Hepatocyte (in vitro differentiated cells): ENCODE measurements around the gene KIAA1671. TPM values are rescaled to one million over a fixed set of nuclear protein-coding genes. Genes with fewer than 3 reads are reported as not detected.

ENCODE experiments used
- DNase-seq: peaks from one replicate; pipeline ENCODE4 v3.0.0-alpha.2; 2016; ENCODE audit warnings: low spot score
- H2AFZ ChIP-seq: fragments of 200-600 bp; sonication (generic); 2 replicates; pipeline ENCODE4 v1.6.0; 2016; ENCODE audit warnings: antibody characterized with exemption, mild to moderate bottlenecking
- H3K27ac ChIP-seq: fragments of 200-600 bp; sonication (generic); 2 replicates; pipeline ENCODE4 v1.5.1; 2016; ENCODE audit warnings: mild to moderate bottlenecking
- H3K27me3 ChIP-seq: fragments of 200-600 bp; sonication (generic); 2 replicates; pipeline ENCODE4 v1.6.1; 2016
- H3K36me3 ChIP-seq: fragments of 200-600 bp; sonication (generic); replicated peaks from 2 replicates; pipeline ENCODE4 v1.5.1; 2016; ENCODE audit warnings: low read depth; ENCODE audit not compliant: insufficient read depth
- H3K4me1 ChIP-seq: fragments of 200-600 bp; sonication (generic); 2 replicates; pipeline ENCODE4 v1.5.1; 2016; ENCODE audit warnings: mild to moderate bottlenecking, moderate library complexity; ENCODE audit not compliant: insufficient read depth
- H3K4me2 ChIP-seq: fragments of 200-600 bp; sonication (generic); 2 replicates; pipeline ENCODE4 v1.6.0; 2016
- H3K4me3 ChIP-seq: fragments of 200-600 bp; sonication (generic); 2 replicates; pipeline ENCODE4 v1.5.1; 2016; ENCODE audit warnings: mild to moderate bottlenecking
- H3K79me2 ChIP-seq: fragments of 200-600 bp; sonication (generic); 2 replicates; pipeline ENCODE4 v1.6.0; 2017; ENCODE audit warnings: mild to moderate bottlenecking
- H3K9me2 ChIP-seq: fragments of 200-600 bp; sonication (generic); replicated peaks from 2 replicates; pipeline ENCODE4 v1.6.0; 2017; ENCODE audit warnings: mild to moderate bottlenecking; ENCODE audit not compliant: insufficient read depth
- H3K9me3 ChIP-seq: fragments of 200-600 bp; sonication (generic); 2 replicates; pipeline ENCODE4 v1.5.1; 2016; ENCODE audit warnings: low read depth, mild to moderate bottlenecking
- H4K20me1 ChIP-seq: fragments of 200-600 bp; sonication (generic); 2 replicates; pipeline ENCODE4 v1.6.0; 2016; ENCODE audit warnings: mild to moderate bottlenecking; ENCODE audit not compliant: insufficient read depth, poor library complexity, severe bottlenecking
- EZH2 ChIP-seq: fragments of 200-600 bp; sonication (generic); IDR thresholded peaks from 2 replicates; pipeline ENCODE4 v1.6.1; 2016; ENCODE audit warnings: antibody characterized with exemption, mild to moderate bottlenecking, borderline replicate concordance
- EZH2phosphoT487 ChIP-seq: fragments of 200-600 bp; sonication (generic); IDR thresholded peaks from one replicate; pipeline ENCODE4 v1.6.1; 2018; ENCODE audit warnings: antibody characterized with exemption, mild to moderate bottlenecking, low read depth, moderate library complexity; ENCODE audit not compliant: unreplicated experiment, severe bottlenecking
- WGBS: methylation state at CpG from one replicate; pipeline ENCODE4 v1.1.6; 2016; ENCODE audit warnings: low lambda C conversion rate; ENCODE audit errors: missing lambda C conversion rate; 5-methylcytosine and 5-hydroxymethylcytosine counted together
- polyA plus RNA-seq: library from polyadenylated mRNA; unstranded; fragments of >200 nt; fragmentation: Nextera tagmentation; extraction: Ambion mirVana; gene quantifications from 2 replicates; pipeline ENCODE4 v1.2.1, GENCODE V29; 2016
- total RNA-seq: library from RNA; depleted of rRNA; stranded (reverse); fragments of >200 nt; gene quantifications from 2 replicates; pipeline ENCODE4 v1.2.3, GENCODE V29; 2014
- TF ChIP-seq, protein P1 (sequence below): fragments of 200-600 bp; sonication (generic); IDR thresholded peaks from 2 replicates; pipeline ENCODE4 v1.5.1; 2016; ENCODE audit warnings: antibody characterized with exemption, mild to moderate bottlenecking; ENCODE audit not compliant: poor library complexity

The KIAA1671 gene
- total and polyA plus RNA-seq, 2 experiments from 2014 or later: 8.1 to 26.5 TPM

DNA sequence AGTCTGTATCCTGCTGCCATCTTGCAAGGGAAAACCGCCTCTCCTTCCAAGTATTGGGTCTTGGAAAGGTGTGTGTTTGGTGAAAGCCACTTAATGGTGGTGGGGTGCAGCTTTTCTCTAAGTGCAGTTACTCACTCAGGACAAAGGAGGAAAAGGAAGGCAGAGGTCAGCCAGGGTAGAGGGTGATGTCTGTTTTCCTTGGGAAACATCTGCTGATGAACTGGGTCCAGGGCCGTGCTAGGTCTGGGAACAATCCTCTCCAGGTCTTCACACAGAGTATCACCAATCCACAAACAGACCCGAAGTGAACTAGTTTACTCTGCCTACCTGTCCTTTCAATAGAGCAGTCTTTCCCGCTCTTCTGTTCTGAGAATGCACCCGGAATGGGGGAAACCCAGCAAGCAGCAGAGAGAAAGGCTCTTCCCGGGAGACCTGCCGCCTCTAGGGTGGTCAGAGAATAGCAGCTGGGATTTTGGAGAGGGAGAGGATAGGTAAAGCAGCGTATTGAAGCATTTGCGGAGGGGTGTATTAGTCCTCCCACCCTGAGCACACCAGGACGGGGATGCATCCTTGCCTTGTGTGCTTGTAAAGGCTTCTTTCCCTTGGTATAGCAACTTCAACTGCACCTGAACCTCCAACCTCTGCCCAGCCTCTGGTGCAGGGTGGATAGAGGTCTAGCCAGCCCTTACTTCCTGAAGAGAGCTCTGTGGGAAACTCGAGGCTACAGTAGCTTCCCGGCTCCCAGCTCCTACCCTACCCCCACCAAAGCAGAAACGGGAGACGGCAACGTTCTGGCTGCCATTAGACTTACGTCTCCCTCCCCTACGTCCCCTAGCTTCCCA lies 26.7 kb upstream of the KIAA1671 start:
- Histone ChIP-seq H3K4me3 (no peak overlapping the region), H3K27me3 (no peaks in the 10 kb centered on the region), H3K27ac (no peak overlapping the region), H2AFZ (no peak overlapping the region), H3K79me2 (no peaks in the 10 kb centered on the region), H3K4me2 (no peak overlapping the region), H3K9me3 (no peaks in the 10 kb centered on the region), H3K4me1 (no peaks in the 10 kb centered on the region), H3K9me2 (no peaks in the 10 kb centered on the region), H4K20me1 (no peaks in the 10 kb centered on the region), H3K36me3 (no peaks in the 10 kb centered on the region)
- no peak for DNase-seq
- 62% methylated on average over 17 of the region's 17 CpGs for WGBS
- TF ChIP-seq, protein P1, sequence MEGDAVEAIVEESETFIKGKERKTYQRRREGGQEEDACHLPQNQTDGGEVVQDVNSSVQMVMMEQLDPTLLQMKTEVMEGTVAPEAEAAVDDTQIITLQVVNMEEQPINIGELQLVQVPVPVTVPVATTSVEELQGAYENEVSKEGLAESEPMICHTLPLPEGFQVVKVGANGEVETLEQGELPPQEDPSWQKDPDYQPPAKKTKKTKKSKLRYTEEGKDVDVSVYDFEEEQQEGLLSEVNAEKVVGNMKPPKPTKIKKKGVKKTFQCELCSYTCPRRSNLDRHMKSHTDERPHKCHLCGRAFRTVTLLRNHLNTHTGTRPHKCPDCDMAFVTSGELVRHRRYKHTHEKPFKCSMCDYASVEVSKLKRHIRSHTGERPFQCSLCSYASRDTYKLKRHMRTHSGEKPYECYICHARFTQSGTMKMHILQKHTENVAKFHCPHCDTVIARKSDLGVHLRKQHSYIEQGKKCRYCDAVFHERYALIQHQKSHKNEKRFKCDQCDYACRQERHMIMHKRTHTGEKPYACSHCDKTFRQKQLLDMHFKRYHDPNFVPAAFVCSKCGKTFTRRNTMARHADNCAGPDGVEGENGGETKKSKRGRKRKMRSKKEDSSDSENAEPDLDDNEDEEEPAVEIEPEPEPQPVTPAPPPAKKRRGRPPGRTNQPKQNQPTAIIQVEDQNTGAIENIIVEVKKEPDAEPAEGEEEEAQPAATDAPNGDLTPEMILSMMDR: no peak
- TF ChIP-seq EZH2phosphoT487 (no peak), EZH2 (no peak)

DNA sequence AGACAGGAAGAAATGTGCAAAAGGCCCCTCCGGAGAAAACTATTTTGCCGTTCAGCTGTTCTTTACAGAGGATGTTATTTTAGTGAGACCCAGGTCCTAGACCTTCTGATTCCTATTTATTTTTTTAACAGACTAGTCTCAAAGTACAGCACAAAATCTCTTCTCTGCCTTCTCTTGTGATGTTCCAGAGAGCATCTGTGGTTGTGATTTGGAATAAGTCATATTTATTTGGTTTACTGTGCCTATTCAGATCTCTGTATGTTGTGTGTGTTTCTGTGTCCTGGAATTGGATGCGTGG lies 26.1 kb upstream of the KIAA1671 start:
- no peaks in the 10 kb centered on the region for H3K9me2 ChIP-seq
- H3K27me3 ChIP-seq: no peaks in the 10 kb centered on the region
- H3K27ac ChIP-seq: no peak overlapping the region
- no peaks in the 10 kb centered on the region for H3K79me2 ChIP-seq
- H3K4me2 ChIP-seq: no peak overlapping the region
- H3K9me3 ChIP-seq: no peaks in the 10 kb centered on the region
- TF ChIP-seq, protein P1: no peak
- TF ChIP-seq EZH2 (no peak), EZH2phosphoT487 (no peak)
- H3K4me3 ChIP-seq: no peak overlapping the region
- H4K20me1 ChIP-seq: no peaks in the 10 kb centered on the region
- no peaks in the 10 kb centered on the region for H3K36me3 ChIP-seq
- H3K4me1 ChIP-seq: no peaks in the 10 kb centered on the region
- DNase-seq: no peak
- 79% methylated on average over 3 of the region's 3 CpGs for WGBS
- no peak overlapping the region for H2AFZ ChIP-seq

DNA sequence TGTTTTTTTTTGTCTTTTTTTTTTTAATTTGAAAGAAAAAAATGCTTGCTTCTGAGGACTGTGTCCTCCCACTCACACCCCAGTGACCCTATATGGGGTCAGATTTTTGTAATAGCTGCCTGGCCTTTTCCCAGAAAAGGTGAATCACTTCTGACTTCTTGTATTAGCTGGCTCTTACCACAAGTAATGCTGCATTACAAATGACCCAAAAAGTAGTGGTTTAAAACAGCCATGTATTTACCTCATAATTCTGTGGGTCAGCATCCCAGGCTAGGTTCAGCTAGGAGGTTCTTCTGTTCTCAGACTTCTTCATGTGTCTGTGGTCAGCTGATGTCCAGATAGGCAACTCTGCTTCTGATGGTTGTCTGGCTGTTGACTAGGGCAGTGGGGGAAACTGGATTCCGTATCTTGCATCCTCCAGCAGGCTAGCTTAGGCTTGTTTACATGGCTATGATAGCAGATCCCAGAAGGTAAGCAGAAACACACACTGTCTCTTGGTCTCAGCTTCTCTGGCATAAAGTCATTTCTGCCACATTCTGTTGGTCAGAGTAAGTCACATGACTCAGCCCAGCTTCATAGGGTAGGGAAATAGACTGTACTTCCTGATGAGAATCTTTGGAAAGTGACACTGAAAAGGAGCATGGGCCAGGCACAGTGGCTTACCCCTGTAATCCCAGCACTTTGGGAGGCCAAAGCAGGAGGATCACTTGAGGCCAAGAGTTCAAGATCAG lies 25.5 kb upstream of the KIAA1671 start:
- TF ChIP-seq EZH2phosphoT487 (no peak), EZH2 (no peak)
- TF ChIP-seq, protein P1: no peak
- no peaks in the 10 kb centered on the region for H3K79me2 ChIP-seq
- H4K20me1 ChIP-seq: no peaks in the 10 kb centered on the region
- no peak overlapping the region for H3K4me3 ChIP-seq
- H3K9me2 ChIP-seq: no peaks in the 10 kb centered on the region
- H3K27ac ChIP-seq: no peak overlapping the region
- no peak overlapping the region for H3K4me2 ChIP-seq
- no peak for DNase-seq
- no peaks in the 10 kb centered on the region for H3K27me3 ChIP-seq
- H3K4me1 ChIP-seq: no peaks in the 10 kb centered on the region
- no peak overlapping the region for H2AFZ ChIP-seq
- H3K36me3 ChIP-seq: no peaks in the 10 kb centered on the region
- 91% methylated on average over 1 of the region's 1 CpG for WGBS
- H3K9me3 ChIP-seq: no peaks in the 10 kb centered on the region
